Stomach (tissue), 9 donors: ENCODE results near the gene C1orf35. TPM values are rescaled to one million over a fixed set of nuclear protein-coding genes. Genes with fewer than 3 reads are reported as not detected.

ENCODE experiments used
- DNase-seq, 2 donors: peaks; one replicate each; pipeline versions ENCODE4 v3.0.0 to v3.0.0-alpha.2; 2013 to 2019
- H3K27ac ChIP-seq, 5 donors: fragments of 200-600 bp in 4 of 5; sonication (generic) in 4 of 5; one replicate each; pipeline ENCODE4 v1.5.1; 2013 to 2019; ENCODE audit warnings: mild to moderate bottlenecking in 1 of 5, moderate library complexity in 1 of 5
- H3K27me3 ChIP-seq, 3 donors: fragments of 200-600 bp; sonication (generic); one replicate each; pipeline ENCODE4 v1.5.1; 2017 to 2019; ENCODE audit warnings: mixed run types in 1 of 3
- H3K36me3 ChIP-seq, 4 donors: fragments of 200-600 bp; sonication (generic); 1 replicate in 3 of 4; 2 replicates in 1 of 4; pipeline ENCODE4 v1.5.1; 2016 to 2019
- H3K4me1 ChIP-seq, 4 donors: fragments of 200-600 bp; sonication (generic); one replicate each; pipeline ENCODE4 v1.5.1; 2016 to 2019
- H3K4me3 ChIP-seq, 4 donors: fragments of 200-600 bp; sonication (generic) in 3 of 4; one replicate each; pipeline ENCODE4 v1.5.1; 2016 to 2019; ENCODE audit warnings: mild to moderate bottlenecking in 1 of 4
- H3K9me3 ChIP-seq, 4 donors: fragments of 200-600 bp; sonication (generic); one replicate each; pipeline ENCODE4 v1.5.1; 2016 to 2019
- CTCF ChIP-seq, 7 experiments: fragments of 450-650 bp in 4 of 7; fragments of 200-600 bp in 3 of 7; sonication (generic) in 3 of 7; IDR thresholded peaks; one replicate each; pipeline ENCODE4 v1.5.1; 2016 to 2019; ENCODE audit warnings: antibody characterized with exemption in 7 of 7, control low read depth in 2 of 7, mild to moderate bottlenecking in 1 of 7
- EP300 ChIP-seq: sonication (generic); formaldehyde crosslinking; IDR thresholded peaks from one replicate; pipeline ENCODE4 v1.6.1; 2017; ENCODE audit warnings: antibody characterized with exemption
- POLR2A ChIP-seq, 4 donors: fragments of 450-650 bp; IDR thresholded peaks; one replicate each; pipeline ENCODE4 v1.6.1; 2016; ENCODE audit warnings: antibody characterized with exemption in 4 of 4, control low read depth in 2 of 4, mild to moderate bottlenecking in 1 of 4, moderate library complexity in 1 of 4
- POLR2AphosphoS5 ChIP-seq, 3 donors: sonication (generic); formaldehyde crosslinking; IDR thresholded peaks; one replicate each; pipeline ENCODE4 v1.6.1; 2016; ENCODE audit warnings: antibody characterized with exemption in 3 of 3
- WGBS, 5 donors: extraction: QIAGEN DNeasy Blood & Tissue Kit in 3 of 5; methylation state at CpG; one replicate each; pipeline versions ENCODE4 v1.1.5 to v1.1.7; 2013 to 2018; 5-methylcytosine and 5-hydroxymethylcytosine counted together
- intact Hi-C: fragments of 100-400 bp; cut with DNase I; formaldehyde crosslinking; loops from one replicate; pipeline ENCODE4 v1.15.1; 2023; ENCODE audit warnings: low total_unique reads
- polyA plus RNA-seq, 3 donors: library from polyadenylated mRNA; stranded (reverse); fragments of 200-250 nt; gene quantifications; one replicate each; pipeline ENCODE4 v1.2.3, GENCODE V29; 2013
- total RNA-seq, 5 donors: library from RNA; depleted of rRNA; stranded (reverse); fragments of >200 nt; gene quantifications; one replicate each; pipeline versions ENCODE4 v1.1.0 to v1.2.3, GENCODE V29; 2014 to 2016
- donor health status: healthy with polysubstance abuse.
- donor health status: Bipolar disorder and iron deficiency.
- donor health status: healthy.

C1orf35 gene
- total and polyA plus RNA-seq, 8 donors = 0.58 to 94.7 (median 11.8) TPM

GRCh38 chr1:228151180-228151925, 48.2 kb upstream of the C1orf35 start:
- H3K4me3 ChIP-seq = peak overlapping the region in 3 of 4 donors; percentile 33 to 38 (median 36)
- H3K27me3 ChIP-seq = no peaks in the 10 kb centered on the region
- H3K4me1 ChIP-seq = peaks cover 34 to 68% (median 47%) of the 10 kb centered on the region in 4 donors
- no peaks in the 10 kb centered on the region for H3K9me3 ChIP-seq
- H3K36me3 ChIP-seq = peaks cover 25 to 35% (median 31%) of the 10 kb centered on the region in 4 donors
- intact Hi-C loops = no loop called here
- DNase-seq = peak in 1 of 2 donors; percentile 49
- WGBS, 5 donors = 55 to 69% (median 59%) methylated on average over 9 to 12 of the region's 12 CpGs
- H3K27ac ChIP-seq = peak overlapping the region; percentile 47 to 93 (median 86)
- TF ChIP-seq CTCF (IDR thresholded peaks at IDR 0.05) (no peak), EP300 (no peak), POLR2A (IDR thresholded peaks at IDR 0.05) (no peak), POLR2AphosphoS5 (IDR thresholded peaks at IDR 0.05) (no peak)

- peak in 1 of 2 donors; percentile 93 for DNase-seq
- Histone ChIP-seq H3K27me3 (no peaks in the 10 kb centered on the region), H3K27ac (peak overlapping the region; percentile 47 to 93 (median 86)), H3K36me3 (peaks cover 29 to 42% (median 38%) of the 10 kb centered on the region in 4 donors), H3K9me3 (no peaks in the 10 kb centered on the region), H3K4me3 (peak overlapping the region; percentile 31 to 38 (median 34)), H3K4me1 (peaks cover 34 to 72% (median 47%) of the 10 kb centered on the region in 4 donors)
- no peak for TF ChIP-seq POLR2A (IDR thresholded peaks at IDR 0.05)
- TF ChIP-seq CTCF (IDR thresholded peaks at IDR 0.05) = no peak
- TF ChIP-seq POLR2AphosphoS5 (IDR thresholded peaks at IDR 0.05) = no peak
- no peak for TF ChIP-seq EP300
- 0 to 58% (median 31%) methylated on average over 2 to 17 of the region's 17 CpGs for WGBS, 5 donors
- intact Hi-C loops = no loop called here
Observed at GRCh38 chr1:228150461-228151179, 47.5 kb upstream of the C1orf35 start.

GRCh38 chr1:228150120-228150460, 47.0 kb upstream of the C1orf35 start:
- TF ChIP-seq POLR2A (IDR thresholded peaks at IDR 0.05) = no peak
- TF ChIP-seq EP300 = no peak
- no peak for TF ChIP-seq POLR2AphosphoS5 (IDR thresholded peaks at IDR 0.05)
- TF ChIP-seq CTCF (IDR thresholded peaks at IDR 0.05) = no peak
- peak overlapping the region; percentile 47 to 93 (median 86) for H3K27ac ChIP-seq
- peak in 1 of 2 donors; percentile 63 for DNase-seq
- H3K4me3 ChIP-seq = peak overlapping the region; percentile 31 to 38 (median 34)
- intact Hi-C loops = no loop called here
- WGBS, 5 donors = 38 to 81% (median 57%) methylated on average over 2 to 7 of the region's 7 CpGs
- H3K27me3 ChIP-seq = no peaks in the 10 kb centered on the region
- peaks cover 34 to 72% (median 51%) of the 10 kb centered on the region in 4 donors for H3K4me1 ChIP-seq
- H3K9me3 ChIP-seq = no peaks in the 10 kb centered on the region
- H3K36me3 ChIP-seq = peaks cover 29 to 47% (median 43%) of the 10 kb centered on the region in 4 donors

GRCh38 chr1:228149406-228150119, 46.4 kb upstream of the C1orf35 start, which contains the start of gene GJC2:
Gene GJC2 (plus strand): TSS chr1:228149930. CDS start chr1:228157759, 7,829 bp downstream.
- H3K4me3 ChIP-seq = peak within 1 kb of the TSS; percentile 31 to 38 (median 34)

More at GRCh38 chr1:228149406-228150119, 46.4 kb upstream of the C1orf35 start, which contains the start of gene GJC2:
- peaks cover 34 to 75% (median 56%) of the 10 kb centered on the region in 4 donors for H3K4me1 ChIP-seq
- no peaks in the 10 kb centered on the region for H3K9me3 ChIP-seq
- no peak for TF ChIP-seq CTCF (IDR thresholded peaks at IDR 0.05)
- no peak for TF ChIP-seq EP300
- TF ChIP-seq POLR2A (IDR thresholded peaks at IDR 0.05) = no peak
- TF ChIP-seq POLR2AphosphoS5 (IDR thresholded peaks at IDR 0.05) = no peak
- H3K27me3 ChIP-seq = no peaks in the 10 kb centered on the region
- intact Hi-C loops = loop anchor here (10.0 kb wide), 1 partner anchor 55 kb away; no protein-coding TSS in a partner anchor
- H3K36me3 ChIP-seq = peaks cover 29 to 48% (median 46%) of the 10 kb centered on the region in 4 donors
- 28 to 38% (median 35%) methylated on average over 13 to 17 of the region's 17 CpGs for WGBS, 5 donors
- peak within 1 kb of the TSS; percentile 47 to 93 (median 86) for H3K27ac ChIP-seq
- peak in 1 of 2 donors; percentile 91 for DNase-seq
